Measurements from ENCODE around the gene ANKS3. TPM values are rescaled to one million over a fixed set of nuclear protein-coding genes. Genes with fewer than 3 reads are reported as not detected.

Gene ANKS3
- total and polyA plus RNA-seq, 2 donors (not counting 3 experiments of a cell fraction or from before 2014, with no cell fraction given): 13.9 to 24.0 TPM

- no peak overlapping the region for H3K9ac ChIP-seq (replicated peaks; ENCODE audit: extremely low read depth, insufficient read depth, low read length)
- FAIRE-seq: no peak
- H3K4me3 ChIP-seq (replicated peaks in 1 of 3; ENCODE audit: insufficient read depth in 1 of 3, low read depth in 1 of 3, low read length in 3 of 3): no peak overlapping the region
- H3K9me1 ChIP-seq (replicated peaks; ENCODE audit: control insufficient read depth, extremely low read depth, insufficient read depth, low read length): no peaks in the 10 kb centered on the region
- no peaks in the 10 kb centered on the region for H3K27me3 ChIP-seq (ENCODE audit: control insufficient read depth in 2 of 2, insufficient read depth in 2 of 2, low read length in 2 of 2)
- CTCF ChIA-PET: no interaction called here
- peaks cover 2 to 28% of the 10 kb centered on the region in 2 experiments for H3K36me3 ChIP-seq (ENCODE audit: control insufficient read depth in 2 of 2, extremely low read depth in 1 of 2, insufficient read depth in 2 of 2, low read length in 2 of 2)
- dilution Hi-C loops (cut with MboI; ENCODE audit: extremely low pct_ligation_motif_present, low sequenced_read_pairs) (no loop called here), intact Hi-C loops (cut with micrococcal nuclease) (no loop called here)
- H3K4me1 ChIP-seq (ENCODE audit: control insufficient read depth, extremely low read depth, insufficient read depth, low read length): no peaks in the 10 kb centered on the region
- no peak overlapping the region for H3K27ac ChIP-seq (ENCODE audit: insufficient read depth, low read depth, low read length)
- no peaks in the 10 kb centered on the region for H3K79me2 ChIP-seq (ENCODE audit: control insufficient read depth, insufficient read depth, low read length)
- TF ChIP-seq, protein P1, sequence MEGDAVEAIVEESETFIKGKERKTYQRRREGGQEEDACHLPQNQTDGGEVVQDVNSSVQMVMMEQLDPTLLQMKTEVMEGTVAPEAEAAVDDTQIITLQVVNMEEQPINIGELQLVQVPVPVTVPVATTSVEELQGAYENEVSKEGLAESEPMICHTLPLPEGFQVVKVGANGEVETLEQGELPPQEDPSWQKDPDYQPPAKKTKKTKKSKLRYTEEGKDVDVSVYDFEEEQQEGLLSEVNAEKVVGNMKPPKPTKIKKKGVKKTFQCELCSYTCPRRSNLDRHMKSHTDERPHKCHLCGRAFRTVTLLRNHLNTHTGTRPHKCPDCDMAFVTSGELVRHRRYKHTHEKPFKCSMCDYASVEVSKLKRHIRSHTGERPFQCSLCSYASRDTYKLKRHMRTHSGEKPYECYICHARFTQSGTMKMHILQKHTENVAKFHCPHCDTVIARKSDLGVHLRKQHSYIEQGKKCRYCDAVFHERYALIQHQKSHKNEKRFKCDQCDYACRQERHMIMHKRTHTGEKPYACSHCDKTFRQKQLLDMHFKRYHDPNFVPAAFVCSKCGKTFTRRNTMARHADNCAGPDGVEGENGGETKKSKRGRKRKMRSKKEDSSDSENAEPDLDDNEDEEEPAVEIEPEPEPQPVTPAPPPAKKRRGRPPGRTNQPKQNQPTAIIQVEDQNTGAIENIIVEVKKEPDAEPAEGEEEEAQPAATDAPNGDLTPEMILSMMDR (IDR thresholded peaks at IDR 0.05; ENCODE audit: extremely low read depth in 1 of 2, insufficient read depth in 1 of 2, low read depth in 1 of 2, low read length in 2 of 2): no peak
- TF ChIP-seq EZH2 (IDR thresholded peaks at IDR 0.05; ENCODE audit: borderline replicate concordance, low read depth, low read length, severe bottlenecking) (no peak), FOS (IDR thresholded peaks at IDR 0.05; ENCODE audit: borderline replicate concordance, insufficient read depth, low read length) (no peak)
- TF ChIP-seq, protein P2, sequence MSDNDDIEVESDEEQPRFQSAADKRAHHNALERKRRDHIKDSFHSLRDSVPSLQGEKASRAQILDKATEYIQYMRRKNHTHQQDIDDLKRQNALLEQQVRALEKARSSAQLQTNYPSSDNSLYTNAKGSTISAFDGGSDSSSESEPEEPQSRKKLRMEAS (IDR thresholded peaks at IDR 0.05; ENCODE audit: insufficient read depth, insufficient read length): no peak
- no peak for DNase-seq (ENCODE audit: low read depth, low spot score)
- no TSS peak for BruUV-seq (replicated peaks)
- H3K4me2 ChIP-seq (ENCODE audit: insufficient read depth, low read length): no peak overlapping the region
- no peak overlapping the region for H2AFZ ChIP-seq (ENCODE audit: low read depth, low read length)
- POLR2A ChIA-PET: no interaction called here
- H3K9me3 ChIP-seq (replicated peaks; ENCODE audit: control insufficient read depth, insufficient read depth, low read length): no peaks in the 10 kb centered on the region
- no peaks in the 10 kb centered on the region for H4K20me1 ChIP-seq (replicated peaks; ENCODE audit: control insufficient read depth, extremely low read depth, insufficient read depth, low read length)
These were observed 56.1 kb downstream of the ANKS3 start for GRCh38 chr16:4677994-4678393.

GRCh38 chr16:4677390-4677789 lies 56.7 kb downstream of the ANKS3 start:
- BruUV-seq (replicated peaks): no TSS peak
- H2AFZ ChIP-seq (ENCODE audit: low read depth, low read length): no peak overlapping the region

More at GRCh38 chr16:4677390-4677789, 56.7 kb downstream of the ANKS3 start:
- TF ChIP-seq MYC (IDR thresholded peaks at IDR 0.05; ENCODE audit: low read depth, low read length): no peak
- no peak for TF ChIP-seq GATA2 (IDR thresholded peaks at IDR 0.05; ENCODE audit: insufficient read depth, insufficient read length, low read depth, low read length)
- TF ChIP-seq, protein P2 (IDR thresholded peaks at IDR 0.05; ENCODE audit: insufficient read depth, insufficient read length): no peak
- no peak for TF ChIP-seq JUN (IDR thresholded peaks at IDR 0.05; ENCODE audit: borderline replicate concordance, insufficient read depth, insufficient read length, low read depth)
- no peak for TF ChIP-seq EZH2 (IDR thresholded peaks at IDR 0.05; ENCODE audit: borderline replicate concordance, low read depth, low read length, severe bottlenecking)
- no peak for TF ChIP-seq FOS (IDR thresholded peaks at IDR 0.05; ENCODE audit: borderline replicate concordance, insufficient read depth, low read length)
- no peak for TF ChIP-seq POLR2AphosphoS5 (IDR thresholded peaks at IDR 0.05; ENCODE audit: insufficient read depth, low read depth, low read length)
- TF ChIP-seq POLR2A (IDR thresholded peaks at IDR 0.05; ENCODE audit: low read depth, low read length): no peak
- TF ChIP-seq, protein P1 (IDR thresholded peaks at IDR 0.05; ENCODE audit: extremely low read depth in 1 of 2, insufficient read depth in 1 of 2, low read depth in 1 of 2, low read length in 2 of 2): no peak
- no peaks in the 10 kb centered on the region for H3K9me1 ChIP-seq (replicated peaks; ENCODE audit: control insufficient read depth, extremely low read depth, insufficient read depth, low read length)
- no peaks in the 10 kb centered on the region for H3K9me3 ChIP-seq (replicated peaks; ENCODE audit: control insufficient read depth, insufficient read depth, low read length)
- intact Hi-C loops (cut with micrococcal nuclease) (no loop called here), dilution Hi-C loops (cut with MboI; ENCODE audit: extremely low pct_ligation_motif_present, low sequenced_read_pairs) (no loop called here)
- H3K4me2 ChIP-seq (ENCODE audit: insufficient read depth, low read length): no peak overlapping the region
- H3K4me3 ChIP-seq (replicated peaks in 1 of 3; ENCODE audit: insufficient read depth in 1 of 3, low read depth in 1 of 3, low read length in 3 of 3): no peak overlapping the region
- no peaks in the 10 kb centered on the region for H4K20me1 ChIP-seq (replicated peaks; ENCODE audit: control insufficient read depth, extremely low read depth, insufficient read depth, low read length)
- no peak overlapping the region for H3K27ac ChIP-seq (ENCODE audit: insufficient read depth, low read depth, low read length)
- no peaks in the 10 kb centered on the region for H3K4me1 ChIP-seq (ENCODE audit: control insufficient read depth, extremely low read depth, insufficient read depth, low read length)
- ChIA-PET CTCF (no interaction called here), POLR2A (no interaction called here)
- H3K27me3 ChIP-seq (ENCODE audit: control insufficient read depth in 2 of 2, insufficient read depth in 2 of 2, low read length in 2 of 2): no peaks in the 10 kb centered on the region
- H3K9ac ChIP-seq (replicated peaks; ENCODE audit: extremely low read depth, insufficient read depth, low read length): no peak overlapping the region
- peaks cover 2 to 25% of the 10 kb centered on the region in 2 experiments for H3K36me3 ChIP-seq (ENCODE audit: control insufficient read depth in 2 of 2, extremely low read depth in 1 of 2, insufficient read depth in 2 of 2, low read length in 2 of 2)
- DNase-seq (ENCODE audit: low read depth, low spot score) (no peak), FAIRE-seq (no peak)
- no peaks in the 10 kb centered on the region for H3K79me2 ChIP-seq (ENCODE audit: control insufficient read depth, insufficient read depth, low read length)
